Tibial artery (tissue), 4 donors: ENCODE results near the gene RBM20.
"Not testable (repeated sequence)": the region's sequence is repeated elsewhere in the genome, so short reads cannot be mapped to it uniquely, and the experiment has no call there.

Source experiments
- DNase-seq, 2 donors: peaks; one replicate each; pipeline ENCODE4 v3.0.0-alpha.2; 2019
- H3K27ac ChIP-seq, 2 donors: fragments of 200-600 bp; sonication (generic) in 1 of 2; 1 replicate in 1 of 2; 2 replicates in 1 of 2; pipeline ENCODE4 v1.5.1; 2018 to 2019; ENCODE audit warnings: mild to moderate bottlenecking in 1 of 2
- H3K27me3 ChIP-seq, 2 donors: fragments of 200-600 bp; sonication (generic) in 1 of 2; one replicate each; pipeline versions ENCODE4 v1.5.1 to v1.6.0; 2016 to 2019
- H3K36me3 ChIP-seq, 3 donors: fragments of 200-600 bp; sonication (generic) in 2 of 3; one replicate each; pipeline ENCODE4 v1.5.1; 2016 to 2019; ENCODE audit warnings: mild to moderate bottlenecking in 2 of 3
- H3K4me1 ChIP-seq, 4 donors: fragments of 200-600 bp; sonication (generic) in 2 of 4; 1 replicate in 3 of 4; 2 replicates in 1 of 4; pipeline ENCODE4 v1.5.1; 2016 to 2019
- H3K4me3 ChIP-seq, 2 donors: fragments of 200-600 bp; sonication (generic) in 1 of 2; 1 replicate in 1 of 2; 2 replicates in 1 of 2; pipeline ENCODE4 v1.5.1; 2018 to 2019; ENCODE audit warnings: mild to moderate bottlenecking in 2 of 2
- H3K9me3 ChIP-seq, 3 donors: fragments of 200-600 bp; sonication (generic) in 1 of 3; one replicate each; pipeline ENCODE4 v1.5.1; 2016 to 2019
- CTCF ChIP-seq, 2 experiments: fragments of 200-600 bp in 1 of 2; fragments of 450-650 bp in 1 of 2; IDR thresholded peaks; one replicate each; pipeline ENCODE4 v1.5.1; 2017 to 2019; ENCODE audit warnings: antibody characterized with exemption in 2 of 2, mild to moderate bottlenecking in 1 of 2, moderate library complexity in 1 of 2
- intact Hi-C: fragments of 100-400 bp; cut with DNase I; formaldehyde crosslinking; loops from one replicate; pipeline ENCODE4 v1.15.0; 2023; ENCODE audit warnings: low total_unique reads

Gene RBM20

GRCh38 chr10:110765513-110766319 lies 121.6 kb downstream of the RBM20 start:
- no peak for DNase-seq
- Histone ChIP-seq H3K4me1 (peaks cover 0 to 8% (median 0%) of the 10 kb centered on the region in 4 donors), H3K36me3 (no peaks in the 10 kb centered on the region), H3K9me3 (no peaks in the 10 kb centered on the region), H3K27ac (no peak overlapping the region), H3K27me3 (peaks cover 0 to 2% of the 10 kb centered on the region in 2 donors), H3K4me3 (no peak overlapping the region)
- no peak for TF ChIP-seq CTCF (IDR thresholded peaks at IDR 0.05)
- intact Hi-C loops = no loop called here

- intact Hi-C loops = not testable (repeated sequence)
These were observed 123.5 kb downstream of the RBM20 start for GRCh38 chr10:110767601-110768000.

GRCh38 chr10:110770243-110770642 lies 126.1 kb downstream of the RBM20 start:
- no peak for TF ChIP-seq CTCF (IDR thresholded peaks at IDR 0.05)
- H3K27ac ChIP-seq = no peak overlapping the region
- no peaks in the 10 kb centered on the region for H3K27me3 ChIP-seq
- H3K4me3 ChIP-seq = no peak overlapping the region
- no peaks in the 10 kb centered on the region for H3K9me3 ChIP-seq
- no peaks in the 10 kb centered on the region for H3K4me1 ChIP-seq
- intact Hi-C loops = no loop called here
- H3K36me3 ChIP-seq = no peaks in the 10 kb centered on the region
- DNase-seq = no peak

More at GRCh38 chr10:110767601-110768000, 123.5 kb downstream of the RBM20 start:
- not testable (repeated sequence) for H3K36me3 ChIP-seq, H3K4me3 ChIP-seq, H3K27me3 ChIP-seq, H3K27ac ChIP-seq, H3K4me1 ChIP-seq, DNase-seq, H3K9me3 ChIP-seq

GRCh38 chr10:110771486-110771885 lies 127.3 kb downstream of the RBM20 start:
- no peaks in the 10 kb centered on the region for H3K27me3 ChIP-seq
- no peaks in the 10 kb centered on the region for H3K4me1 ChIP-seq
- intact Hi-C loops = no loop called here
- H3K4me3 ChIP-seq = no peak overlapping the region
- no peak overlapping the region for H3K27ac ChIP-seq
- H3K36me3 ChIP-seq = no peaks in the 10 kb centered on the region
- no peaks in the 10 kb centered on the region for H3K9me3 ChIP-seq
- TF ChIP-seq CTCF (IDR thresholded peaks at IDR 0.05) = no peak
- no peak for DNase-seq

DNA sequence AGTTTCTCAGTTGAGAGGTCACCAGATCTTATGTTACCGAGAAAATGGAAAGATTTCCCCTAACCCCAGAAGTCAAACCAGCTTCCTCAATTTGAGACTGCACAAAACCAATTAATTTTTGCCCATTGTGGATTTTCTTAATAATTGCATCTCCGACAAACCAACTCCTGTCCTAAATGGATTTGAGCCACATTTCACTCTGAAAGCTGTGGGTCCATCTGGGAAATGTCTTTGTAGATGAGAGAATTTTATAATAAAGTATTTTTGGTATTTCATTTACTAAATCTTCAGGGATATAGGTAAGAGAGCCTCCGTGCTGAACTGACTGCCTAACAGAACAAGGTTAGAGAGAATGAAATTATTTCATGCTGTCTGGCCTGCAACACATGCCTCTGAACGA lies 127.9 kb downstream of the RBM20 start:
- intact Hi-C loops = no loop called here
- no peak for DNase-seq
- Histone ChIP-seq H3K9me3 (no peaks in the 10 kb centered on the region), H3K27ac (no peak overlapping the region), H3K4me3 (no peak overlapping the region), H3K4me1 (no peaks in the 10 kb centered on the region), H3K27me3 (no peaks in the 10 kb centered on the region), H3K36me3 (no peaks in the 10 kb centered on the region)
- TF ChIP-seq CTCF (IDR thresholded peaks at IDR 0.05) = no peak

DNA sequence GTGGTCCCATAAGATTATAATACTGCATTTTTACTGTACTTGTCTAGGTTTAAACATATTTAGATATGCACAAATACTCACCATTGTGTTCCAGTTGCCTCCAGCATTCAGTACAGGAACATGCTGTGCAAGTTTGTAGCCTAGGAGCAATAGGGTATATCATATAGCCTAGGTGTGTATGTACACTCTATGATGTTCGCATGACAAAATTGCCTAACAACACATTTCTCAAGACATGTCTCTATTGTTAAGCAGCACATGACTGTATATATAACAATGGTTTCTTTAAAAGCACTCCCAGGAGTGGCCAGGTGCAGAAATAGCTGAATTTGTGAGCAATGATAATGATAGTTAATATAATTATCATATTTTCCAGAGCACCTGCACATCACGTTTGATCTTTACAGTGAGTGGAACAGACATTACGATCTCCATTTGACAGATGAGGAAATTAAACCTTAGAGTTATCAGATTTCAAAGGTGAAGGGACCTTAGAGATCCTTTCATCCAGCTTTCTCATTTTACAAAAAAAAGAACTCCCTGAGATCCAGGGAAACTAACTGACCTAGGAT lies 128.4 kb downstream of the RBM20 start:
- no peaks in the 10 kb centered on the region for H3K36me3 ChIP-seq
- no peak for TF ChIP-seq CTCF (IDR thresholded peaks at IDR 0.05)
- H3K27me3 ChIP-seq = no peaks in the 10 kb centered on the region
- no peak for DNase-seq
- no peak overlapping the region for H3K4me3 ChIP-seq
- no peak overlapping the region for H3K27ac ChIP-seq
- H3K4me1 ChIP-seq = no peaks in the 10 kb centered on the region
- no peaks in the 10 kb centered on the region for H3K9me3 ChIP-seq
- intact Hi-C loops = no loop called here
